ENCODE data around the gene SKOR1.

DNA sequence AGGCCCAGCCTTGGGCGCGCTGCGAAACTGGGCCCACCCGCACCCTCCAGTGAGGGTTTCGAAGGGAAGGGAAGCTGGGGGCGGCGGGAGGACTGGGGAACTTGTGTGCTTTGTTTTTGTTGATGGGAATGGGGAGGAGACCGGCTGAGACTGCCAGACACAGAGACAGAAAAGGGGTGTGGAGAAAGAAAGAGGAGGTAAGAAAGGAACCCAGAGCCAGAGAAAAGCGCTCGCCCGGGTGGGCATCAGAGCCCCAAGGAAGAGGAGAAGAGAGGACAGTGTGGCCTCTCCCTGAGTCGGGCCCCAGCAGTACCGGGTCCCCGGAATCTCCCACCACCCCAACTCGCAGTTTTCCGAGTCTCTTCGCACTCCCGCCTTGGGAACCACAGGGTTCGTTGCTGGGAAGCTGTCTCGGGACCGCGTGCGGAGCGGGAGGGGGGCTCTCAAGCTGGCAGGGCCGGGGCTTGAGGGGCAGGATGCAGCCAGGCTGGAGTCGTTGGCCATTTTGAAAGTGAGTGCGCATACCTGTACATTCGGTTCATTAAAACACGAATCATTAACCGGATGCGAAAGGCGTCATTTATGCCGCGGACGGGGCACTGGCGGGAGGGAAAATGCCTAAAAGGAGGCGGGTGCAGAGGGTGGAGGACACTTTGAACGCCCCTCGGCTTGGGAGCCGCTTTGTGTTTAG is 3.1 kb downstream of the SKOR1 start:
- TF ChIP-seq, protein P1, sequence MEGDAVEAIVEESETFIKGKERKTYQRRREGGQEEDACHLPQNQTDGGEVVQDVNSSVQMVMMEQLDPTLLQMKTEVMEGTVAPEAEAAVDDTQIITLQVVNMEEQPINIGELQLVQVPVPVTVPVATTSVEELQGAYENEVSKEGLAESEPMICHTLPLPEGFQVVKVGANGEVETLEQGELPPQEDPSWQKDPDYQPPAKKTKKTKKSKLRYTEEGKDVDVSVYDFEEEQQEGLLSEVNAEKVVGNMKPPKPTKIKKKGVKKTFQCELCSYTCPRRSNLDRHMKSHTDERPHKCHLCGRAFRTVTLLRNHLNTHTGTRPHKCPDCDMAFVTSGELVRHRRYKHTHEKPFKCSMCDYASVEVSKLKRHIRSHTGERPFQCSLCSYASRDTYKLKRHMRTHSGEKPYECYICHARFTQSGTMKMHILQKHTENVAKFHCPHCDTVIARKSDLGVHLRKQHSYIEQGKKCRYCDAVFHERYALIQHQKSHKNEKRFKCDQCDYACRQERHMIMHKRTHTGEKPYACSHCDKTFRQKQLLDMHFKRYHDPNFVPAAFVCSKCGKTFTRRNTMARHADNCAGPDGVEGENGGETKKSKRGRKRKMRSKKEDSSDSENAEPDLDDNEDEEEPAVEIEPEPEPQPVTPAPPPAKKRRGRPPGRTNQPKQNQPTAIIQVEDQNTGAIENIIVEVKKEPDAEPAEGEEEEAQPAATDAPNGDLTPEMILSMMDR (IDR thresholded peaks at IDR 0.05): no peak
- no peak for TF ChIP-seq POLR2A (IDR thresholded peaks at IDR 0.05)
